GM12878 (cell line): ENCODE measurements around the gene DSE. TPM values are rescaled to one million over a fixed set of nuclear protein-coding genes. Genes with fewer than 3 reads are reported as not detected.

Experiments used
- ATAC-seq: fragments of 200-7000 bp; cut with Tn5 transposase; 3 replicates; pipeline ENCODE4 v1.9.1; 2020; ENCODE audit warnings: mild to moderate bottlenecking, moderate library complexity
- BruUV-seq: library from RNA; stranded (reverse); fragments of 400-500 nt; replicated peaks from 2 replicates; lab custom pipeline; 2021; lab: Mats Ljungman, UMichigan
- CTCF ChIA-PET: fragments of 300-600 bp; sonication (Branson Sonifier 250); formaldehyde crosslinking; extraction: SDS; loops from one replicate; lab custom pipeline; 2021; ENCODE audit warnings: inconsistent platforms; lab: Yijun Ruan, JAX
- POLR2A ChIA-PET: fragments of 350-600 bp; formaldehyde crosslinking; extraction: SDS; loops from one replicate; lab custom pipeline; 2021; ENCODE audit warnings: inconsistent platforms; lab: Charles Lee
- RAD21 ChIA-PET: fragments of 300-600 bp; sonication (Branson Sonifier 250); formaldehyde crosslinking; loops from one replicate; lab custom pipeline; 2023; ENCODE audit warnings: antibody characterized with exemption; ENCODE audit not compliant: unreplicated experiment; lab: Charles Lee
- SMC1A ChIA-PET: fragments of 300-600 bp; sonication (Branson Sonifier 250); formaldehyde crosslinking; loops from one replicate; lab custom pipeline; 2023; ENCODE audit not compliant: unreplicated experiment, uncharacterized antibody; lab: Charles Lee
- DNase-seq: peaks from one replicate; pipeline ENCODE4 v3.0.0-alpha.2; 2011; ENCODE audit warnings: low read depth, low spot score
- FAIRE-seq: peaks from 3 replicates; lab custom pipeline; 2011; peaks lifted over from hg19 to GRCh38; lab: Jason Lieb, UNC
- H2AFZ ChIP-seq: 2 replicates; pipeline ENCODE4 v1.6.0; 2011; ENCODE audit warnings: low read depth, low read length, control low read depth; ENCODE audit not compliant: control insufficient read depth
- H3K27ac ChIP-seq: 2 replicates; pipeline ENCODE4 v1.5.1; 2011; ENCODE audit warnings: control low read depth; ENCODE audit not compliant: control insufficient read depth, insufficient read depth
- H3K27me3 ChIP-seq, 2 experiments: replicated peaks in 1 of 2; 2 replicates each; pipeline versions ENCODE4 v1.6.0 to v1.6.1; 2011; ENCODE audit warnings: low read length in 1 of 2; ENCODE audit not compliant: control insufficient read depth in 2 of 2, insufficient read depth in 2 of 2
- H3K36me3 ChIP-seq, 2 experiments: 2 replicates each; pipeline ENCODE4 v1.5.1; 2011; ENCODE audit warnings: low read length in 1 of 2; ENCODE audit not compliant: control insufficient read depth in 2 of 2, insufficient read depth in 2 of 2
- H3K4me1 ChIP-seq: 2 replicates; pipeline ENCODE4 v1.6.1; 2011; ENCODE audit warnings: mild to moderate bottlenecking, low read length, moderate library complexity, mixed read lengths; ENCODE audit not compliant: control insufficient read depth, insufficient read depth
- H3K4me2 ChIP-seq: 2 replicates; pipeline ENCODE4 v1.6.0; 2011; ENCODE audit warnings: control low read depth; ENCODE audit not compliant: control insufficient read depth, insufficient read depth
- H3K4me3 ChIP-seq: fragments of 200-600 bp; sonication (generic); 2 replicates; pipeline ENCODE4 v1.5.1; 2016
- H3K79me2 ChIP-seq: 2 replicates; pipeline ENCODE4 v1.6.0; 2011; ENCODE audit warnings: low read length; ENCODE audit not compliant: control insufficient read depth, insufficient read depth
- H3K9ac ChIP-seq: 2 replicates; pipeline ENCODE4 v1.8.0; 2011; ENCODE audit warnings: low read length, control low read depth, mixed read lengths; ENCODE audit not compliant: control insufficient read depth, insufficient read depth
- H3K9me3 ChIP-seq: replicated peaks from 3 replicates; pipeline ENCODE4 v1.5.1; 2011; ENCODE audit warnings: mild to moderate bottlenecking, low read length; ENCODE audit not compliant: control insufficient read depth, insufficient read depth
- H4K20me1 ChIP-seq: 2 replicates; pipeline ENCODE4 v1.6.0; 2011; ENCODE audit not compliant: control insufficient read depth, insufficient read depth
- E4F1 ChIP-seq: fragments of 450-650 bp; IDR thresholded peaks from 2 replicates; pipeline ENCODE4 v1.6.1; 2018; ENCODE audit warnings: borderline replicate concordance, mild to moderate bottlenecking; ENCODE audit not compliant: partially characterized antibody
- EZH2 ChIP-seq: IDR thresholded peaks from 2 replicates; pipeline ENCODE4 v1.6.1; 2012; ENCODE audit warnings: low read depth, mild to moderate bottlenecking, control low read depth, inconsistent platforms, low read length, borderline replicate concordance; ENCODE audit not compliant: control insufficient read depth
- IKZF2 ChIP-seq, 2 experiments: fragments of 450-650 bp; IDR thresholded peaks; 2 replicates each; pipeline ENCODE4 v1.6.1; 2017; ENCODE audit warnings: mild to moderate bottlenecking in 2 of 2, moderate library complexity in 2 of 2
- NFIC ChIP-seq: IDR thresholded peaks from 2 replicates; pipeline ENCODE4 v1.6.1; 2012; ENCODE audit warnings: low read depth, mild to moderate bottlenecking, inconsistent platforms, low read length, moderate library complexity
- RFX5 ChIP-seq: IDR thresholded peaks from 2 replicates; pipeline ENCODE4 v1.6.1; 2011; ENCODE audit warnings: low read depth, low read length, improper control_type of control experiment
- SUPT20H ChIP-seq: IDR thresholded peaks from 2 replicates; pipeline ENCODE4 v1.6.1; 2011; ENCODE audit warnings: low read depth, mild to moderate bottlenecking, low read length, moderate library complexity, borderline replicate concordance; ENCODE audit not compliant: control insufficient read depth
- TARDBP ChIP-seq: IDR thresholded peaks from 2 replicates; pipeline ENCODE4 v1.6.1; 2016; ENCODE audit warnings: borderline replicate concordance
- ZNF207 ChIP-seq: fragments of 450-650 bp; IDR thresholded peaks from 2 replicates; pipeline ENCODE4 v1.6.1; 2014; ENCODE audit warnings: antibody characterized with exemption, mild to moderate bottlenecking, borderline replicate concordance
- ZNF217 ChIP-seq: fragments of 450-650 bp; IDR thresholded peaks from 2 replicates; pipeline ENCODE4 v1.6.1; 2017; ENCODE audit warnings: antibody characterized with exemption, mild to moderate bottlenecking
- ZNF384 ChIP-seq: IDR thresholded peaks from 2 replicates; pipeline ENCODE4 v1.6.1; 2012; ENCODE audit warnings: low read depth, mild to moderate bottlenecking, low read length, improper control_type of control experiment, borderline replicate concordance
- WGBS: methylation state at CpG from one replicate; pipeline ENCODE4 v1.1.6; 2016; ENCODE audit warnings: low lambda C conversion rate; ENCODE audit not compliant: insufficient replicate concordance, insufficient coverage; ENCODE audit errors: missing lambda C conversion rate; 5-methylcytosine and 5-hydroxymethylcytosine counted together
- in situ Hi-C: fragments of 300-500 bp; cut with MboI; formaldehyde crosslinking; loops from 9 replicates; pipeline ENCODE4 v1.14.3; 2018; ENCODE audit warnings: mixed read lengths
- intact Hi-C: fragments of 100-400 bp; cut with micrococcal nuclease; formaldehyde crosslinking; loops from one replicate; pipeline ENCODE4 v1.14.2; 2022; ENCODE audit not compliant: unreplicated experiment
- polyA plus RNA-seq, 11 experiments: library from polyadenylated mRNA; depleted of rRNA in 4 of 11; unstranded in 6 of 11; stranded (reverse) in 5 of 11; fragments of >200 nt; fragmentation: Nextera tagmentation in 4 of 11; fragmentation: Illumina TruSeq in 1 of 11; extraction: Ambion mirVana in 4 of 11; extraction: Trizol in 1 of 11; gene quantifications; 1 replicate in 1 of 11; 2 replicates in 10 of 11; pipeline versions ENCODE4 v1.2.1 to v1.2.3, GENCODE V29; 2011 to 2016; ENCODE audit warnings: inconsistent platforms in 2 of 11, missing spikeins in 2 of 11, low read depth in 1 of 11
- total RNA-seq, 4 experiments: library from RNA; depleted of rRNA in 3 of 4; stranded (reverse); fragments of >200 nt in 3 of 4; fragmentation: Illumina TruSeq in 1 of 4; extraction: Trizol in 1 of 4; gene quantifications; 2 replicates each; pipeline versions ENCODE4 v1.2.1 to v1.2.3, GENCODE V29; 2013 to 2021
- TF ChIP-seq, protein P1 (sequence below): fragments of 450-650 bp; IDR thresholded peaks from 2 replicates; pipeline ENCODE4 v1.6.1; 2017; ENCODE audit warnings: mild to moderate bottlenecking, moderate library complexity
- TF ChIP-seq, protein P2 (sequence below): fragments of 450-650 bp; formaldehyde crosslinking; IDR thresholded peaks from 2 replicates; pipeline ENCODE4 v1.4.0; 2022; ENCODE audit warnings: mild to moderate bottlenecking, moderate library complexity

Gene DSE
- total and polyA plus RNA-seq, 10 of the 15 experiments (the other 5 are each of a cell fraction or from before 2014, with no cell fraction given): 12.6 to 76.4 (median 43.0) TPM

GRCh38 chr6:116439522-116440051 lies 68.8 kb downstream of the DSE start (continued):
- TF ChIP-seq SUPT20H: no peak
- TF ChIP-seq ZNF217: no peak
- TF ChIP-seq, protein P1, sequence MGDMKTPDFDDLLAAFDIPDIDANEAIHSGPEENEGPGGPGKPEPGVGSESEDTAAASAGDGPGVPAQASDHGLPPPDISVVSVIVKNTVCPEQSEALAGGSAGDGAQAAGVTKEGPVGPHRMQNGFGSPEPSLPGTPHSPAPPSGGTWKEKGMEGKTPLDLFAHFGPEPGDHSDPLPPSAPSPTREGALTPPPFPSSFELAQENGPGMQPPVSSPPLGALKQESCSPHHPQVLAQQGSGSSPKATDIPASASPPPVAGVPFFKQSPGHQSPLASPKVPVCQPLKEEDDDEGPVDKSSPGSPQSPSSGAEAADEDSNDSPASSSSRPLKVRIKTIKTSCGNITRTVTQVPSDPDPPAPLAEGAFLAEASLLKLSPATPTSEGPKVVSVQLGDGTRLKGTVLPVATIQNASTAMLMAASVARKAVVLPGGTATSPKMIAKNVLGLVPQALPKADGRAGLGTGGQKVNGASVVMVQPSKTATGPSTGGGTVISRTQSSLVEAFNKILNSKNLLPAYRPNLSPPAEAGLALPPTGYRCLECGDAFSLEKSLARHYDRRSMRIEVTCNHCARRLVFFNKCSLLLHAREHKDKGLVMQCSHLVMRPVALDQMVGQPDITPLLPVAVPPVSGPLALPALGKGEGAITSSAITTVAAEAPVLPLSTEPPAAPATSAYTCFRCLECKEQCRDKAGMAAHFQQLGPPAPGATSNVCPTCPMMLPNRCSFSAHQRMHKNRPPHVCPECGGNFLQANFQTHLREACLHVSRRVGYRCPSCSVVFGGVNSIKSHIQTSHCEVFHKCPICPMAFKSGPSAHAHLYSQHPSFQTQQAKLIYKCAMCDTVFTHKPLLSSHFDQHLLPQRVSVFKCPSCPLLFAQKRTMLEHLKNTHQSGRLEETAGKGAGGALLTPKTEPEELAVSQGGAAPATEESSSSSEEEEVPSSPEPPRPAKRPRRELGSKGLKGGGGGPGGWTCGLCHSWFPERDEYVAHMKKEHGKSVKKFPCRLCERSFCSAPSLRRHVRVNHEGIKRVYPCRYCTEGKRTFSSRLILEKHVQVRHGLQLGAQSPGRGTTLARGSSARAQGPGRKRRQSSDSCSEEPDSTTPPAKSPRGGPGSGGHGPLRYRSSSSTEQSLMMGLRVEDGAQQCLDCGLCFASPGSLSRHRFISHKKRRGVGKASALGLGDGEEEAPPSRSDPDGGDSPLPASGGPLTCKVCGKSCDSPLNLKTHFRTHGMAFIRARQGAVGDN: no peak

GRCh38 chr6:116443105-116443504 lies 72.4 kb downstream of the DSE start:
- Histone ChIP-seq H3K9ac (no peak overlapping the region), H3K4me3 (no peak overlapping the region), H3K4me2 (no peak overlapping the region), H3K9me3 (no peaks in the 10 kb centered on the region), H3K36me3 (no peaks in the 10 kb centered on the region), H2AFZ (no peak overlapping the region), H3K27ac (no peak overlapping the region), H3K27me3 (no peaks in the 10 kb centered on the region), H3K4me1 (no peaks in the 10 kb centered on the region), H3K79me2 (no peaks in the 10 kb centered on the region), H4K20me1 (no peaks in the 10 kb centered on the region)
- 89% methylated on average over 2 of the region's 2 CpGs for WGBS
- RAD21 ChIA-PET: interaction anchor here (1.0 to 1.7 kb wide), 2 partner anchors 26 to 155 kb away, joined by 4 to 6 read pairs; no protein-coding TSS in a partner anchor
- POLR2A ChIA-PET: no interaction called here
- ATAC-seq: no peak
- FAIRE-seq: no peak
- BruUV-seq: no TSS peak
- intact Hi-C loops (no loop called here), in situ Hi-C loops (no loop called here)
- no peak for DNase-seq
- CTCF ChIA-PET: interaction anchor here (0.8 to 1.9 kb wide), 9 partner anchors 9 to 155 kb away, joined by 3 to 10 read pairs (median 4); partner anchors contain the start of gene CALHM6
- SMC1A ChIA-PET: interaction anchor here (0.9 to 1.4 kb wide), 6 partner anchors 12 to 155 kb away, joined by 3 to 4 read pairs (median 3); partner anchors contain the start of gene DSE
- TF ChIP-seq NFIC (no peak), ZNF207 (no peak), E4F1 (no peak), ZNF384 (no peak), IKZF2 (IDR thresholded peaks at IDR 0.05) (no peak), TARDBP (no peak), EZH2 (no peak), RFX5 (no peak)
- TF ChIP-seq, protein P2, sequence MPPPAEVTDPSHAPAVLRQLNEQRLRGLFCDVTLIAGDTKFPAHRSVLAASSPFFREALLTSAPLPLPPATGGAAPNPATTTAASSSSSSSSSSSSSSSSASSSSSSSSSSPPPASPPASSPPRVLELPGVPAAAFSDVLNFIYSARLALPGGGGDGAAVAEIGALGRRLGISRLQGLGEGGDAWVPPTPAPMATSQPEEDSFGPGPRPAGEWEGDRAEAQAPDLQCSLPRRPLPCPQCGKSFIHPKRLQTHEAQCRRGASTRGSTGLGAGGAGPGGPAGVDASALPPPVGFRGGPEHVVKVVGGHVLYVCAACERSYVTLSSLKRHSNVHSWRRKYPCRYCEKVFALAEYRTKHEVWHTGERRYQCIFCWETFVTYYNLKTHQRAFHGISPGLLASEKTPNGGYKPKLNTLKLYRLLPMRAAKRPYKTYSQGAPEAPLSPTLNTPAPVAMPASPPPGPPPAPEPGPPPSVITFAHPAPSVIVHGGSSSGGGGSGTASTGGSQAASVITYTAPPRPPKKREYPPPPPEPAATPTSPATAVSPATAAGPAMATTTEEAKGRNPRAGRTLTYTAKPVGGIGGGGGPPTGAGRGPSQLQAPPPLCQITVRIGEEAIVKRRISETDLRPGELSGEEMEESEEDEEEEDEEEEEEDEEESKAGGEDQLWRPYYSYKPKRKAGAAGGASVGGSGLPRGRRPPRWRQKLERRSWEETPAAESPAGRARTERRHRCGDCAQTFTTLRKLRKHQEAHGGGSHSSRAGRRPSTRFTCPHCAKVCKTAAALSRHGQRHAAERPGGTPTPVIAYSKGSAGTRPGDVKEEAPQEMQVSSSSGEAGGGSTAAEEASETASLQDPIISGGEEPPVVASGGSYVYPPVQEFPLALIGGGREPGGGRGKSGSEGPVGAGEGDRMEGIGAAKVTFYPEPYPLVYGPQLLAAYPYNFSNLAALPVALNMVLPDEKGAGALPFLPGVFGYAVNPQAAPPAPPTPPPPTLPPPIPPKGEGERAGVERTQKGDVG (CRISPR knock-in tag): no peak
